ENCODE results near the gene SAPCD2.

SAPCD2 gene

GRCh38 chr9:137067860-137068538 is 2.4 kb downstream of the SAPCD2 start:
- ChIA-PET CTCF (interaction anchor here (0.8 to 21.0 kb wide), 12 partner anchors 9 to 306 kb away, joined by 3 to 364 read pairs (median 12); partner anchors contain the start of genes ABCA2, ENTPD2, FUT7 and MAN1B1), POLR2A (interaction anchor here (1.1 to 1.5 kb wide), 2 partner anchors 9 to 15 kb away, joined by 3 read pairs; no protein-coding TSS in a partner anchor)
- no peak for DNase-seq (ENCODE audit: low read depth, low spot score)
- peak; percentile 91 for TF ChIP-seq CTCF (IDR thresholded peaks at IDR 0.05; ENCODE audit: insufficient read depth, low read length, missing control alignments)
- H3K4me3 ChIP-seq (ENCODE audit: low read depth, low read length) = no peak overlapping the region

- POLR2A ChIA-PET = no interaction called here
These were observed 4.1 kb downstream of the SAPCD2 start for GRCh38 chr9:137066096-137066861.

GRCh38 chr9:137065336-137065967 is 4.9 kb downstream of the SAPCD2 start:
- CTCF ChIA-PET = interaction anchor here (1.0 to 21.0 kb wide), 10 partner anchors 6 to 278 kb away, joined by 3 to 364 read pairs (median 34); partner anchors contain the start of genes ABCA2, ENTPD2, FUT7 and MAN1B1
- POLR2A ChIA-PET = no interaction called here
- no peak overlapping the region for H3K4me3 ChIP-seq (ENCODE audit: low read depth, low read length)
- TF ChIP-seq CTCF (IDR thresholded peaks at IDR 0.05; ENCODE audit: insufficient read depth, low read length, missing control alignments) = no peak
- no peak for DNase-seq (ENCODE audit: low read depth, low spot score)

More at GRCh38 chr9:137066096-137066861, 4.1 kb downstream of the SAPCD2 start:
- CTCF ChIA-PET = interaction anchor here (0.6 to 21.0 kb wide), 11 partner anchors 7 to 279 kb away, joined by 3 to 364 read pairs (median 18); partner anchors contain the start of genes ABCA2, ENTPD2, FUT7 and MAN1B1
- TF ChIP-seq CTCF (IDR thresholded peaks at IDR 0.05; ENCODE audit: insufficient read depth, low read length, missing control alignments) = no peak
- DNase-seq (ENCODE audit: low read depth, low spot score) = no peak
- H3K4me3 ChIP-seq (ENCODE audit: low read depth, low read length) = no peak overlapping the region

- POLR2A ChIA-PET = no interaction called here
- no peak for TF ChIP-seq CTCF (IDR thresholded peaks at IDR 0.05; ENCODE audit: insufficient read depth, low read length, missing control alignments)
- no peak for DNase-seq (ENCODE audit: low read depth, low spot score)
- CTCF ChIA-PET = interaction anchor here (1.2 to 21.0 kb wide), 16 partner anchors 8 to 287 kb away, joined by 3 to 364 read pairs (median 6); partner anchors contain the start of genes ABCA2, ENTPD2, FUT7 and MAN1B1
- no peak overlapping the region for H3K4me3 ChIP-seq (ENCODE audit: low read depth, low read length)
These were observed 5.5 kb downstream of the SAPCD2 start for GRCh38 chr9:137064880-137065164.

GRCh38 chr9:137064027-137064879 is 6.1 kb downstream of the SAPCD2 start:
- ChIA-PET POLR2A (interaction anchor here (0.6 kb wide), 1 partner anchor 141 kb away, joined by 4 read pairs; the partner anchor contains the start of gene TMEM203), CTCF (interaction anchor here (0.7 to 21.0 kb wide), 21 partner anchors 8 to 286 kb away, joined by 3 to 364 read pairs (median 4); partner anchors contain the start of genes ABCA2, ENTPD2, FUT7 and MAN1B1)
- DNase-seq (ENCODE audit: low read depth, low spot score) = no peak
- peak; percentile 98 for TF ChIP-seq CTCF (IDR thresholded peaks at IDR 0.05; ENCODE audit: insufficient read depth, low read length, missing control alignments)
- no peak overlapping the region for H3K4me3 ChIP-seq (ENCODE audit: low read depth, low read length)

Measured in AG04449 (cell line).